HCT116 (cell line): ENCODE measurements around the gene ENPEP. TPM values are rescaled to one million over a fixed set of nuclear protein-coding genes. Genes with fewer than 3 reads are reported as not detected.

Experiments used
- ATAC-seq: fragments of 200-7000 bp; cut with Tn5 transposase; 2 replicates; pipeline ENCODE4 v1.9.1; 2020; ENCODE audit warnings: mild to moderate bottlenecking, moderate library complexity
- BruUV-seq: library from RNA; stranded (reverse); fragments of 400-500 nt; replicated peaks from 2 replicates; lab custom pipeline; 2021; lab: Mats Ljungman, UMichigan
- CTCF ChIA-PET: fragments of 300-600 bp; sonication (Branson Sonifier 250); formaldehyde crosslinking; loops from one replicate; lab custom pipeline; 2021; ENCODE audit warnings: antibody characterized with exemption; lab: Charles Lee
- POLR2A ChIA-PET: fragments of 300-600, 350-600 bp; sonication (Branson Sonifier 250); formaldehyde crosslinking; loops from one replicate; lab custom pipeline; 2021; ENCODE audit warnings: antibody characterized with exemption; lab: Charles Lee
- RAD21 ChIA-PET, 2 experiments: fragments of 300-600 bp; sonication (Branson Sonifier 250); formaldehyde crosslinking; loops; one replicate each; lab custom pipeline; 2023; ENCODE audit warnings: low total read pairs in 2 of 2; ENCODE audit not compliant: uncharacterized antibody in 2 of 2, unreplicated experiment in 2 of 2, low non-redundant PET in 1 of 2; lab: Charles Lee
- DNase-seq: peaks from one replicate; pipeline ENCODE4 v3.0.0-alpha.2; 2010; ENCODE audit warnings: low read depth, low spot score
- H2AFZ ChIP-seq: fragments of 200-600 bp; shearing (Covaris generic), sonication (generic); 2 replicates; pipeline ENCODE4 v1.6.1; 2017; ENCODE audit warnings: low read depth, mixed run types, mixed read lengths, antibody characterized with exemption, low read length; ENCODE audit not compliant: poor library complexity, severe bottlenecking
- H3K27ac ChIP-seq: 2 replicates; pipeline ENCODE4 v1.5.1; 2012; ENCODE audit warnings: low read depth, low read length
- H3K27me3 ChIP-seq: fragments of 200-600 bp; sonication (generic); 2 replicates; pipeline ENCODE4 v1.6.1; 2016; ENCODE audit warnings: mixed run types, low read length, mixed read lengths; ENCODE audit not compliant: insufficient read depth
- H3K36me3 ChIP-seq, 2 experiments: fragments of 200-500 bp in 1 of 2; fragments of 200-600 bp in 1 of 2; sonication (Bioruptor generic) in 1 of 2; sonication (generic) in 1 of 2; 2 replicates each; pipeline versions ENCODE4 v1.5.1 to v1.6.1; 2014 to 2016; ENCODE audit warnings: low read length in 2 of 2, inconsistent platforms in 1 of 2, mixed read lengths in 1 of 2, mixed run types in 1 of 2; ENCODE audit not compliant: insufficient read depth in 2 of 2, control insufficient read depth in 1 of 2
- H3K4me1 ChIP-seq, 2 experiments: fragments of 200-600 bp in 1 of 2; sonication (generic) in 1 of 2; 2 replicates each; pipeline versions ENCODE4 v1.5.1 to v1.6.1; 2012 to 2017; ENCODE audit warnings: low read length in 2 of 2, inconsistent platforms in 1 of 2, mild to moderate bottlenecking in 1 of 2, mixed read lengths in 1 of 2, mixed run types in 1 of 2, moderate library complexity in 1 of 2; ENCODE audit not compliant: insufficient read depth in 2 of 2, control insufficient read depth in 1 of 2
- H3K4me2 ChIP-seq: fragments of 200-600 bp; sonication (generic); 2 replicates; pipeline ENCODE4 v1.6.1; 2017; ENCODE audit warnings: mixed run types, low read length, mixed read lengths
- H3K4me3 ChIP-seq, 2 experiments: fragments of 200-600 bp in 1 of 2; sonication (generic) in 1 of 2; replicated peaks in 1 of 2; 2 replicates each; pipeline ENCODE4 v1.5.1; 2011 to 2016; ENCODE audit warnings: low read length in 2 of 2, control low read depth in 1 of 2, low read depth in 1 of 2, mild to moderate bottlenecking in 1 of 2, mixed read lengths in 1 of 2, mixed run types in 1 of 2
- H3K79me2 ChIP-seq: fragments of 200-600 bp; sonication (generic); 2 replicates; pipeline ENCODE4 v1.6.1; 2017; ENCODE audit warnings: mild to moderate bottlenecking, mixed run types, low read length, moderate library complexity, mixed read lengths; ENCODE audit not compliant: insufficient read depth
- H3K9ac ChIP-seq: fragments of 200-600 bp; sonication (generic); 2 replicates; pipeline ENCODE4 v1.6.1; 2016; ENCODE audit warnings: low read length, mixed read lengths
- H3K9me2 ChIP-seq: fragments of 200-600 bp; sonication (generic), shearing (Covaris generic); 2 replicates; pipeline ENCODE4 v1.6.1; 2017; ENCODE audit warnings: mixed run types, mild to moderate bottlenecking, moderate library complexity; ENCODE audit not compliant: insufficient read depth
- H3K9me3 ChIP-seq, 2 experiments: fragments of 200-500 bp in 1 of 2; fragments of 200-600 bp in 1 of 2; sonication (Bioruptor generic) in 1 of 2; sonication (generic) in 1 of 2; 2 replicates each; pipeline ENCODE4 v1.6.1; 2014 to 2017; ENCODE audit warnings: low read length in 2 of 2, mixed read lengths in 2 of 2, inconsistent platforms in 1 of 2, low read depth in 1 of 2, mild to moderate bottlenecking in 1 of 2, mixed run types in 1 of 2, moderate library complexity in 1 of 2; ENCODE audit not compliant: control insufficient read depth in 1 of 2, insufficient read depth in 1 of 2
- H4K20me1 ChIP-seq: fragments of 200-600 bp; sonication (generic), shearing (Covaris generic); 2 replicates; pipeline ENCODE4 v1.6.1; 2017; ENCODE audit warnings: mixed run types, mild to moderate bottlenecking, moderate library complexity; ENCODE audit not compliant: insufficient read depth
- CBX3 ChIP-seq: IDR thresholded peaks from 2 replicates; pipeline ENCODE4 v1.6.1; 2012; ENCODE audit warnings: low read depth
- EGR1 ChIP-seq: IDR thresholded peaks from 2 replicates; pipeline ENCODE4 v1.6.1; 2012; ENCODE audit warnings: low read depth
- ELF1 ChIP-seq: IDR thresholded peaks from 2 replicates; pipeline ENCODE4 v1.6.1; 2012; ENCODE audit warnings: low read depth, borderline replicate concordance
- EZH2 ChIP-seq: fragments of 200-600 bp; sonication (generic); IDR thresholded peaks from 2 replicates; pipeline ENCODE4 v1.6.1; 2017; ENCODE audit warnings: antibody characterized with exemption, mixed run types
- EZH2phosphoT487 ChIP-seq: fragments of 200-600 bp; IDR thresholded peaks from 2 replicates; pipeline ENCODE4 v1.6.1; 2018; ENCODE audit warnings: antibody characterized with exemption, borderline replicate concordance
- FOSL1 ChIP-seq: IDR thresholded peaks from 2 replicates; pipeline ENCODE4 v1.6.1; 2012; ENCODE audit warnings: low read depth
- JUND ChIP-seq: IDR thresholded peaks from 2 replicates; pipeline ENCODE4 v1.6.1; 2012
- POLR2A ChIP-seq: IDR thresholded peaks from 2 replicates; pipeline ENCODE4 v1.7.0; 2011; ENCODE audit warnings: borderline replicate concordance; ENCODE audit not compliant: insufficient read depth, insufficient read length; ENCODE audit errors: extremely low read depth
- POLR2AphosphoS5 ChIP-seq: IDR thresholded peaks from 2 replicates; pipeline ENCODE4 v1.6.1; 2011; ENCODE audit warnings: mild to moderate bottlenecking, low read depth, low read length, moderate library complexity
- RAD21 ChIP-seq: IDR thresholded peaks from 2 replicates; pipeline ENCODE4 v1.6.1; 2012; ENCODE audit warnings: low read depth, mild to moderate bottlenecking
- SIN3A ChIP-seq: IDR thresholded peaks from 2 replicates; pipeline ENCODE4 v1.6.1; 2012; ENCODE audit warnings: low read depth
- SP1 ChIP-seq: IDR thresholded peaks from 2 replicates; pipeline ENCODE4 v1.6.1; 2012; ENCODE audit warnings: low read depth
- SRF ChIP-seq: IDR thresholded peaks from 2 replicates; pipeline ENCODE4 v1.6.1; 2012; ENCODE audit warnings: low read depth
- ZNF274 ChIP-seq: fragments of 200-500 bp; sonication (Bioruptor generic); IDR thresholded peaks from 2 replicates; pipeline ENCODE4 v1.6.1; 2014; ENCODE audit warnings: mild to moderate bottlenecking, low read depth, low read length, inconsistent platforms
- intact Hi-C: fragments of 100-400 bp; cut with micrococcal nuclease; formaldehyde crosslinking; loops from 2 replicates; pipeline ENCODE4 v1.10.0; 2022
- total RNA-seq: library from RNA; stranded (reverse); gene quantifications from one replicate; pipeline ENCODE4 v1.2.1, GENCODE V29; 2021; ENCODE audit not compliant: unreplicated experiment
- TF ChIP-seq, protein P1 (sequence below): IDR thresholded peaks from 2 replicates; pipeline ENCODE4 v1.6.1; 2012
- TF ChIP-seq, protein P2 (sequence below): IDR thresholded peaks from 2 replicates; pipeline ENCODE4 v1.6.1; 2012
- TF ChIP-seq, protein P3 (sequence below): IDR thresholded peaks from 2 replicates; pipeline ENCODE4 v1.6.1; 2011; ENCODE audit warnings: mild to moderate bottlenecking, low read length, moderate library complexity; ENCODE audit not compliant: insufficient replicate concordance; ENCODE audit errors: extremely low read depth

Gene ENPEP
- total RNA-seq, 1 experiment from 2014 or later = 4.5 TPM

DNA sequence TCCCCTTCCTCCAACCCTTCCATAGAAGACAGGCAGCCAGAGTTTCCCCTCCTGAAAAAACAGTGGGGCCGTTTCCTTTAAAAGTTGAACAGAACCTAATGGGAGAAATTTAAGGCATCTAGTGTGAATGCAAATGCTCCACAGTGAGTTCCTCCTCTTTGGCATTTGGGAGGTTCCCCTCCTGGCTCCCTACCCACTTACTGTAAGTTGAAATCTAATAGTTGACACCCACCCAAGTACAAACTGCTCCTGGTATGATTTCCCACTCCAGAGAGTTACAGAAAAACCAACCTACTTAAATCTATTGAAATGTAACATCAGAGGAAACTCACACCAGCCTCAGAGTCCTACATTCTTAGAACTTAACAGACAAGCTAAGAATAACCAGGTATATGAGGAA is 17.6 kb downstream of the ENPEP start:
- H2AFZ ChIP-seq = no peak overlapping the region
- no peaks in the 10 kb centered on the region for H3K79me2 ChIP-seq
- H3K4me1 ChIP-seq = no peaks in the 10 kb centered on the region
- H3K9ac ChIP-seq = no peak overlapping the region
- DNase-seq = no peak
- no peak overlapping the region for H3K4me2 ChIP-seq
- CTCF ChIA-PET = interaction anchor here (1.1 kb wide), 1 partner anchor 149 kb away, joined by 3 read pairs; no protein-coding TSS in a partner anchor
- POLR2A ChIA-PET = no interaction called here
- TF ChIP-seq SP1 (no peak), EZH2 (no peak), ZNF274 (no peak), SIN3A (no peak), EGR1 (no peak), POLR2AphosphoS5 (no peak), RAD21 (no peak), FOSL1 (no peak), EZH2phosphoT487 (no peak), CBX3 (no peak), ELF1 (no peak), JUND (no peak), SRF (no peak), POLR2A (no peak)
- TF ChIP-seq, protein P1, sequence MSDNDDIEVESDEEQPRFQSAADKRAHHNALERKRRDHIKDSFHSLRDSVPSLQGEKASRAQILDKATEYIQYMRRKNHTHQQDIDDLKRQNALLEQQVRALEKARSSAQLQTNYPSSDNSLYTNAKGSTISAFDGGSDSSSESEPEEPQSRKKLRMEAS = no peak
- TF ChIP-seq, protein P2, sequence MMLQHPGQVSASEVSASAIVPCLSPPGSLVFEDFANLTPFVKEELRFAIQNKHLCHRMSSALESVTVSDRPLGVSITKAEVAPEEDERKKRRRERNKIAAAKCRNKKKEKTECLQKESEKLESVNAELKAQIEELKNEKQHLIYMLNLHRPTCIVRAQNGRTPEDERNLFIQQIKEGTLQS = no peak
- TF ChIP-seq, protein P3, sequence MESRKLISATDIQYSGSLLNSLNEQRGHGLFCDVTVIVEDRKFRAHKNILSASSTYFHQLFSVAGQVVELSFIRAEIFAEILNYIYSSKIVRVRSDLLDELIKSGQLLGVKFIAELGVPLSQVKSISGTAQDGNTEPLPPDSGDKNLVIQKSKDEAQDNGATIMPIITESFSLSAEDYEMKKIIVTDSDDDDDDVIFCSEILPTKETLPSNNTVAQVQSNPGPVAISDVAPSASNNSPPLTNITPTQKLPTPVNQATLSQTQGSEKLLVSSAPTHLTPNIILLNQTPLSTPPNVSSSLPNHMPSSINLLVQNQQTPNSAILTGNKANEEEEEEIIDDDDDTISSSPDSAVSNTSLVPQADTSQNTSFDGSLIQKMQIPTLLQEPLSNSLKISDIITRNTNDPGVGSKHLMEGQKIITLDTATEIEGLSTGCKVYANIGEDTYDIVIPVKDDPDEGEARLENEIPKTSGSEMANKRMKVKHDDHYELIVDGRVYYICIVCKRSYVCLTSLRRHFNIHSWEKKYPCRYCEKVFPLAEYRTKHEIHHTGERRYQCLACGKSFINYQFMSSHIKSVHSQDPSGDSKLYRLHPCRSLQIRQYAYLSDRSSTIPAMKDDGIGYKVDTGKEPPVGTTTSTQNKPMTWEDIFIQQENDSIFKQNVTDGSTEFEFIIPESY = no peak
- TF ChIP-seq, all 23 proteins: peak for 0
- no peaks in the 10 kb centered on the region for H4K20me1 ChIP-seq
- BruUV-seq = no TSS peak
- H3K9me2 ChIP-seq = no peaks in the 10 kb centered on the region
- H3K27me3 ChIP-seq = no peaks in the 10 kb centered on the region
- H3K4me3 ChIP-seq = no peak overlapping the region
- intact Hi-C loops = no loop called here
- no peak overlapping the region for H3K27ac ChIP-seq
- no peaks in the 10 kb centered on the region for H3K9me3 ChIP-seq
- H3K36me3 ChIP-seq = no peaks in the 10 kb centered on the region
- RAD21 ChIA-PET = no interaction called here
- no peak for ATAC-seq
